IMR-90 (cell line): ENCODE data around the gene PTCH1. TPM values are rescaled to one million over a fixed set of nuclear protein-coding genes. Genes with fewer than 3 reads are reported as not detected.

ENCODE experiments used
- ATAC-seq: fragments of 200-7000 bp; cut with Tn5 transposase; 2 replicates; pipeline ENCODE4 v1.9.1; 2020; ENCODE audit warnings: low read depth, mild to moderate bottlenecking, moderate library complexity
- BruUV-seq: library from RNA; stranded (reverse); fragments of 400-500 nt; replicated peaks from 2 replicates; lab custom pipeline; 2021; lab: Mats Ljungman, UMichigan
- CTCF ChIA-PET: fragments of 300-600 bp; formaldehyde crosslinking; extraction: SDS; loops from one replicate; lab custom pipeline; 2021; ENCODE audit warnings: antibody characterized with exemption; lab: Yijun Ruan, JAX
- POLR2A ChIA-PET: fragments of 300-600 bp; sonication (Branson Sonifier 250); formaldehyde crosslinking; loops from one replicate; lab custom pipeline; 2022; ENCODE audit warnings: antibody characterized with exemption; ENCODE audit not compliant: unreplicated experiment; lab: Charles Lee
- DNase-seq: peaks from one replicate; pipeline ENCODE4 v3.0.0; 2013
- H2AFZ ChIP-seq: replicated peaks from 2 replicates; pipeline ENCODE3; 2013; ENCODE audit warnings: low read length, mild to moderate bottlenecking; ENCODE audit not compliant: poor library complexity
- H2AK5ac ChIP-seq: 2 replicates; pipeline ENCODE4 v1.6.1; 2013; ENCODE audit warnings: low read depth, low read length, inconsistent platforms
- H2AK9ac ChIP-seq: replicated peaks from 2 replicates; pipeline ENCODE3; 2013; ENCODE audit warnings: mild to moderate bottlenecking, low read depth, low read length, moderate library complexity; ENCODE audit not compliant: poor library complexity
- H2BK120ac ChIP-seq: 2 replicates; pipeline ENCODE4 v1.6.1; 2013; ENCODE audit warnings: low read depth, low read length, inconsistent platforms
- H2BK15ac ChIP-seq: 3 replicates; pipeline ENCODE4 v1.6.1; 2013; ENCODE audit warnings: low read depth, low read length, inconsistent platforms
- H2BK20ac ChIP-seq: 2 replicates; pipeline ENCODE4 v1.6.1; 2013; ENCODE audit warnings: low read depth, mild to moderate bottlenecking, inconsistent platforms, low read length, moderate library complexity
- H2BK5ac ChIP-seq: 2 replicates; pipeline ENCODE4 v1.6.1; 2013; ENCODE audit warnings: mild to moderate bottlenecking, low read depth, low read length, inconsistent platforms; ENCODE audit not compliant: poor library complexity, severe bottlenecking
- H3K14ac ChIP-seq: replicated peaks from 2 replicates; pipeline ENCODE4 v1.6.1; 2013; ENCODE audit warnings: low read depth, low read length, inconsistent platforms
- H3K18ac ChIP-seq: 2 replicates; pipeline ENCODE4 v1.6.1; 2013; ENCODE audit warnings: low read depth, low read length, control low read depth
- H3K23ac ChIP-seq: 2 replicates; pipeline ENCODE4 v1.6.1; 2013; ENCODE audit warnings: low read depth, low read length, inconsistent platforms
- H3K27ac ChIP-seq: 2 replicates; pipeline ENCODE4 v1.5.1; 2013; ENCODE audit warnings: mild to moderate bottlenecking, control low read depth, low read length; ENCODE audit not compliant: insufficient read depth
- H3K27me3 ChIP-seq: 2 replicates; pipeline ENCODE4 v1.6.1; 2013; ENCODE audit warnings: low read length; ENCODE audit not compliant: control insufficient read depth, insufficient read depth
- H3K36me3 ChIP-seq: 2 replicates; pipeline ENCODE4 v1.6.1; 2013; ENCODE audit warnings: low read length, mixed read lengths; ENCODE audit not compliant: control insufficient read depth, insufficient read depth
- H3K4ac ChIP-seq: 2 replicates; pipeline ENCODE4 v1.6.1; 2013; ENCODE audit warnings: low read depth, low read length, inconsistent platforms
- H3K4me1 ChIP-seq: 2 replicates; pipeline ENCODE4 v1.6.1; 2013; ENCODE audit warnings: low read length, mixed read lengths; ENCODE audit not compliant: control insufficient read depth, insufficient read depth
- H3K4me2 ChIP-seq: 2 replicates; pipeline ENCODE4 v1.6.1; 2013; ENCODE audit warnings: low read depth, mild to moderate bottlenecking, control low read depth, low read length, moderate library complexity
- H3K4me3 ChIP-seq: 2 replicates; pipeline ENCODE4 v1.5.1; 2013; ENCODE audit warnings: low read depth, mild to moderate bottlenecking, control low read depth, low read length, moderate library complexity; ENCODE audit not compliant: insufficient read depth
- H3K56ac ChIP-seq: 2 replicates; pipeline ENCODE4 v1.6.1; 2013; ENCODE audit warnings: low read length, inconsistent platforms; ENCODE audit not compliant: insufficient read depth; ENCODE audit errors: extremely low read depth
- H3K79me1 ChIP-seq, 2 experiments: 2 replicates each; pipeline ENCODE4 v1.6.1; 2013; ENCODE audit warnings: low read length in 2 of 2, inconsistent platforms in 1 of 2, low read depth in 1 of 2
- H3K9ac ChIP-seq: 2 replicates; pipeline ENCODE4 v1.6.1; 2013; ENCODE audit warnings: low read depth, low read length, control low read depth
- H3K9me1 ChIP-seq: 2 replicates; pipeline ENCODE4 v1.6.1; 2013; ENCODE audit warnings: low read length, inconsistent platforms; ENCODE audit not compliant: insufficient read depth
- H3K9me3 ChIP-seq: 2 replicates; pipeline ENCODE4 v1.6.1; 2013; ENCODE audit warnings: low read length; ENCODE audit not compliant: control insufficient read depth, insufficient read depth
- H4K20me1 ChIP-seq: 2 replicates; pipeline ENCODE4 v1.6.1; 2013; ENCODE audit warnings: low read length, inconsistent platforms; ENCODE audit not compliant: insufficient read depth
- H4K5ac ChIP-seq: 2 replicates; pipeline ENCODE4 v1.6.1; 2013; ENCODE audit warnings: mild to moderate bottlenecking, low read depth, low read length, control low read depth
- H4K8ac ChIP-seq, 2 experiments: 2 replicates each; pipeline ENCODE4 v1.6.1; 2013; ENCODE audit warnings: low read depth in 2 of 2, low read length in 2 of 2, control low read depth in 1 of 2, inconsistent platforms in 1 of 2
- H4K91ac ChIP-seq: 2 replicates; pipeline ENCODE4 v1.6.1; 2013; ENCODE audit warnings: low read depth, low read length, inconsistent platforms; ENCODE audit not compliant: insufficient read depth
- BHLHE40 ChIP-seq: fragments of 150-350 bp; IDR thresholded peaks from 2 replicates; pipeline ENCODE4 v1.6.1; 2016; ENCODE audit warnings: mild to moderate bottlenecking, low read depth, low read length
- CEBPB ChIP-seq: IDR thresholded peaks from 2 replicates; pipeline ENCODE4 v1.6.1; 2012; ENCODE audit warnings: low read depth, low read length, improper control_type of control experiment
- CHD1 ChIP-seq: IDR thresholded peaks from 2 replicates; pipeline ENCODE4 v1.6.1; 2012; ENCODE audit warnings: low read depth, low read length, improper control_type of control experiment
- FOS ChIP-seq: fragments of 150-350 bp; IDR thresholded peaks from 2 replicates; pipeline ENCODE4 v1.6.1; 2016; ENCODE audit warnings: low read depth, low read length
- MAFK ChIP-seq: IDR thresholded peaks from 2 replicates; pipeline ENCODE4 v1.6.1; 2012; ENCODE audit warnings: low read depth, low read length, improper control_type of control experiment
- MAZ ChIP-seq: IDR thresholded peaks from 2 replicates; pipeline ENCODE4 v1.6.1; 2012; ENCODE audit warnings: low read depth, mild to moderate bottlenecking, low read length, improper control_type of control experiment, moderate library complexity, borderline replicate concordance
- MXI1 ChIP-seq: IDR thresholded peaks from 2 replicates; pipeline ENCODE4 v1.6.1; 2012; ENCODE audit warnings: low read depth, mild to moderate bottlenecking, low read length, moderate library complexity, borderline replicate concordance
- NFE2L2 ChIP-seq: fragments of 150-350 bp; IDR thresholded peaks from 2 replicates; pipeline ENCODE4 v1.6.1; 2016; ENCODE audit warnings: low read depth, mild to moderate bottlenecking, low read length
- POLR2A ChIP-seq: IDR thresholded peaks from 2 replicates; pipeline ENCODE4 v1.6.1; 2012; ENCODE audit warnings: mild to moderate bottlenecking, low read depth, low read length
- RAD21 ChIP-seq: IDR thresholded peaks from 2 replicates; pipeline ENCODE4 v1.6.1; 2012; ENCODE audit warnings: low read length, improper control_type of control experiment
- RCOR1 ChIP-seq: IDR thresholded peaks from 2 replicates; pipeline ENCODE4 v1.6.1; 2012; ENCODE audit warnings: mild to moderate bottlenecking, low read length, improper control_type of control experiment; ENCODE audit not compliant: insufficient replicate concordance
- RFX5 ChIP-seq: IDR thresholded peaks from 2 replicates; pipeline ENCODE4 v1.8.0; 2012; ENCODE audit warnings: low read depth, mild to moderate bottlenecking, low read length, moderate library complexity
- WGBS, 2 experiments: methylation state at CpG; one replicate each; pipeline versions ENCODE4 v1.1.5 to v1.1.7; 2013; ENCODE audit warnings: missing lambda C conversion rate in 2 of 2; ENCODE audit not compliant: insufficient read length in 1 of 2; ENCODE audit errors: extremely low coverage in 2 of 2; 5-methylcytosine and 5-hydroxymethylcytosine counted together
- dilution Hi-C: fragments of 300-500 bp; cut with HindIII; formaldehyde crosslinking; loops from one replicate; pipeline ENCODE4 v1.14.3; 2018; ENCODE audit warnings: low sequenced_read_pairs; ENCODE audit not compliant: unreplicated experiment
- in situ Hi-C: fragments of 300-500 bp; cut with MboI; formaldehyde crosslinking; loops from 3 replicates; pipeline ENCODE4 v1.14.3; 2019; ENCODE audit warnings: low sequenced_read_pairs, inconsistent platforms, mixed read lengths
- intact Hi-C: fragments of 100-400 bp; cut with micrococcal nuclease; formaldehyde crosslinking; loops from 2 replicates; pipeline ENCODE4 v1.10.0; 2022
- polyA plus RNA-seq, 3 experiments: library from polyadenylated mRNA; depleted of rRNA; stranded (reverse); fragments of >200 nt; gene quantifications; 2 replicates each; pipeline ENCODE4 v1.2.3, GENCODE V29; 2012; ENCODE audit warnings: low replicate concordance in 1 of 3
- total RNA-seq: library from RNA; depleted of rRNA; stranded (reverse); fragments of >200 nt; gene quantifications from 2 replicates; pipeline ENCODE4 v1.2.3, GENCODE V29; 2012
- TF ChIP-seq, protein P1 (sequence below): conservative IDR thresholded peaks from 2 replicates; pipeline ENCODE4 v1.5.1; 2012; ENCODE audit warnings: mild to moderate bottlenecking, low read depth, low read length, improper control_type of control experiment
- TF ChIP-seq, protein P2 (sequence below): fragments of 150-350 bp; IDR thresholded peaks from 2 replicates; pipeline ENCODE4 v1.6.1; 2016; ENCODE audit warnings: low read depth, mild to moderate bottlenecking, low read length, moderate library complexity, borderline replicate concordance

PTCH1 gene
- total and polyA plus RNA-seq, 2 of the 4 experiments (the other 2 are of a cell fraction), result 4.1 to 5.0 TPM

DNA sequence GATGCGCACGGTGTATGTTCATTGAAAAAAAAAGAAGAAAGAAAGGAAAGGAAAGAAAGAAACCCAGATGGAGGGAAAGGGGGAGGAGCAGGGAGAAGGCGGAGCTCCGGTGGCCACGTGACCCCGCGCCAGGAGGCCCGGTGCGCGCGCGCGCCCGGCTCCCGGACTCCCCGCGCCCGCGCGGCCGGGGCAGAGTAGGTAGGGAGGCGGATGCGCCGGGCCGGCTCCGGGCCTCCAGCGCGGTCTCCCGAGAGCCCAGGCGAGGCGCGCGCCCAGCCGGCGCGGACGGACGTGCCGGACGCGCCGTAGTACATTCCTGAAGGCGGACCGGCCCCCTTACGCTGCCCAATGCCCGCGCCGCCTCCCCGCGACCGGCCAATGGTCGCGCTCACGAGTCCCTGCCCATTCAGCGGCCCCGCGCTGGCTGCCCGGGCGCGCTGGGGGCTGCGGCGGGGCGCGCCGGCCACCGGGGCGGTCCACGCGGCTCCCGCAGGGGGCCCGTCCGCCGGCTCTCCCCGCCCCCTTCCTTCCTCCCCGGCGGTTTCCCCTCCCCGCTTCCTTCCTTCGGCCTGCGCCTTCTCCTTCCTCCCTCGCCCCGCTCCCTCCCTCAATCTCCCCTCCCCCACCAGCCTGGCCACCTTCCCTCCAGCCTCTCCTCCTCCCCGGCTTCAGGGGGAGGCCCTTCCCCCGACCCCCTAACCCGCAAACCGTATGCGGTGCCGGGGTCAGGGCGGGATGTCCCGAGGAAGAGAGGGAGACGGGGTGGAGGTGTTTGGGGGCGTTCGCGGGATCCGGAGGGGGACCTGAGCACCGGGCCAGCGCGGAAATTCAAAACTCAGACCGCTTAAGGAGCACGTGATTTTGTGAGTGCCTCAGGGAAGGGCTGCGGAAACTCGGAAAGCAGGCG is 5.8 kb downstream of the PTCH1 start:
- WGBS, 2 experiments, result 0% methylated on average over 53 of the region's 102 CpGs; no CpG with 5 or more reads in 1 of the 2 experiments
- no TSS peak for BruUV-seq
- TF ChIP-seq NFE2L2, result no peak
- TF ChIP-seq FOS, result no peak
- peak; percentile 98 for TF ChIP-seq MXI1
- peak; percentile 43; the same call in 1 of the 2 replicates for TF ChIP-seq MAZ
- TF ChIP-seq CEBPB, result no peak
- peak; percentile 28; the same call in 1 of the 2 replicates for TF ChIP-seq POLR2A
- no peak for TF ChIP-seq CHD1
- no peak for TF ChIP-seq RAD21
- TF ChIP-seq, protein P1, sequence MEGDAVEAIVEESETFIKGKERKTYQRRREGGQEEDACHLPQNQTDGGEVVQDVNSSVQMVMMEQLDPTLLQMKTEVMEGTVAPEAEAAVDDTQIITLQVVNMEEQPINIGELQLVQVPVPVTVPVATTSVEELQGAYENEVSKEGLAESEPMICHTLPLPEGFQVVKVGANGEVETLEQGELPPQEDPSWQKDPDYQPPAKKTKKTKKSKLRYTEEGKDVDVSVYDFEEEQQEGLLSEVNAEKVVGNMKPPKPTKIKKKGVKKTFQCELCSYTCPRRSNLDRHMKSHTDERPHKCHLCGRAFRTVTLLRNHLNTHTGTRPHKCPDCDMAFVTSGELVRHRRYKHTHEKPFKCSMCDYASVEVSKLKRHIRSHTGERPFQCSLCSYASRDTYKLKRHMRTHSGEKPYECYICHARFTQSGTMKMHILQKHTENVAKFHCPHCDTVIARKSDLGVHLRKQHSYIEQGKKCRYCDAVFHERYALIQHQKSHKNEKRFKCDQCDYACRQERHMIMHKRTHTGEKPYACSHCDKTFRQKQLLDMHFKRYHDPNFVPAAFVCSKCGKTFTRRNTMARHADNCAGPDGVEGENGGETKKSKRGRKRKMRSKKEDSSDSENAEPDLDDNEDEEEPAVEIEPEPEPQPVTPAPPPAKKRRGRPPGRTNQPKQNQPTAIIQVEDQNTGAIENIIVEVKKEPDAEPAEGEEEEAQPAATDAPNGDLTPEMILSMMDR, result no peak
- no peak for TF ChIP-seq RFX5
- TF ChIP-seq MAFK, result no peak
- peak; percentile 82 for TF ChIP-seq BHLHE40
- TF ChIP-seq RCOR1, result no peak
- TF ChIP-seq, protein P2, sequence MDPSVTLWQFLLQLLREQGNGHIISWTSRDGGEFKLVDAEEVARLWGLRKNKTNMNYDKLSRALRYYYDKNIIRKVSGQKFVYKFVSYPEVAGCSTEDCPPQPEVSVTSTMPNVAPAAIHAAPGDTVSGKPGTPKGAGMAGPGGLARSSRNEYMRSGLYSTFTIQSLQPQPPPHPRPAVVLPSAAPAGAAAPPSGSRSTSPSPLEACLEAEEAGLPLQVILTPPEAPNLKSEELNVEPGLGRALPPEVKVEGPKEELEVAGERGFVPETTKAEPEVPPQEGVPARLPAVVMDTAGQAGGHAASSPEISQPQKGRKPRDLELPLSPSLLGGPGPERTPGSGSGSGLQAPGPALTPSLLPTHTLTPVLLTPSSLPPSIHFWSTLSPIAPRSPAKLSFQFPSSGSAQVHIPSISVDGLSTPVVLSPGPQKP, result no peak

More for the DNA sequence above, 5.8 kb downstream of the PTCH1 start:
- Histone ChIP-seq H3K14ac (peak overlapping the region; percentile 75), H2BK20ac (no peak overlapping the region), H3K9me1 (no peaks in the 10 kb centered on the region), H3K4me3 (peak overlapping the region; percentile 84), H4K91ac (peak overlapping the region; percentile 84), H2AK9ac (peak overlapping the region; percentile 98), H3K36me3 (no peaks in the 10 kb centered on the region), H3K4me1 (peaks cover 4% of the 10 kb centered on the region), H3K18ac (peak overlapping the region; percentile 87), H4K8ac (peak overlapping the region; percentile 39 to 68; a peak in 3 of 4 replicates), H3K4ac (peak overlapping the region; percentile 95), H3K23ac (peak overlapping the region; percentile 95), H3K27me3 (no peaks in the 10 kb centered on the region; the same call in 1 of the 2 replicates), H3K4me2 (peak overlapping the region; percentile 98), H3K56ac (peak overlapping the region; percentile 80), H2BK120ac (peak overlapping the region; percentile 88), H3K9me3 (no peaks in the 10 kb centered on the region), H4K20me1 (no peaks in the 10 kb centered on the region), H3K79me1 (peaks cover 3 to 23% of the 10 kb centered on the region in 2 experiments; a peak in 3 of 4 replicates), H2BK15ac (peak overlapping the region; percentile 61; the same call in 1 of the 3 replicates), H3K27ac (peak overlapping the region; percentile 99), H4K5ac (peak overlapping the region; percentile 73; the same call in 1 of the 2 replicates), H2BK5ac (peak overlapping the region; percentile 95), H2AK5ac (peak overlapping the region; percentile 73), H2AFZ (peak overlapping the region; percentile 95), H3K9ac (peak overlapping the region; percentile 91)
- ChIA-PET POLR2A (interaction anchor here (0.6 kb wide), 2 partner anchors 246 to 864 kb away, joined by 3 read pairs; no protein-coding TSS in a partner anchor), CTCF (interaction anchor here (0.5 to 0.6 kb wide), 4 partner anchors 14 to 390 kb away, joined by 3 to 4 read pairs (median 3); no protein-coding TSS in a partner anchor)
- intact Hi-C loops (loop anchor here (2.0 kb wide), 3 partner anchors 364 to 708 kb away; partner anchors contain the start of gene ERCC6L2), dilution Hi-C loops (no loop called here), in situ Hi-C loops (loop anchor here (10.0 kb wide), 2 partner anchors 196 to 364 kb away; partner anchors contain the start of genes ERCC6L2 and FANCC)
- DNase-seq, result peak; percentile 97
- peak; percentile 77 for ATAC-seq
